Measurements from ENCODE around the gene RPS6KA2.

The RPS6KA2 gene

GRCh38 chr6:166381733-166382499, 245.1 kb downstream of the RPS6KA2 start:
- H3K4me3 ChIP-seq (replicated peaks; ENCODE audit: insufficient read depth, low read length): peak overlapping the region; percentile 95
- TF ChIP-seq, protein P1, sequence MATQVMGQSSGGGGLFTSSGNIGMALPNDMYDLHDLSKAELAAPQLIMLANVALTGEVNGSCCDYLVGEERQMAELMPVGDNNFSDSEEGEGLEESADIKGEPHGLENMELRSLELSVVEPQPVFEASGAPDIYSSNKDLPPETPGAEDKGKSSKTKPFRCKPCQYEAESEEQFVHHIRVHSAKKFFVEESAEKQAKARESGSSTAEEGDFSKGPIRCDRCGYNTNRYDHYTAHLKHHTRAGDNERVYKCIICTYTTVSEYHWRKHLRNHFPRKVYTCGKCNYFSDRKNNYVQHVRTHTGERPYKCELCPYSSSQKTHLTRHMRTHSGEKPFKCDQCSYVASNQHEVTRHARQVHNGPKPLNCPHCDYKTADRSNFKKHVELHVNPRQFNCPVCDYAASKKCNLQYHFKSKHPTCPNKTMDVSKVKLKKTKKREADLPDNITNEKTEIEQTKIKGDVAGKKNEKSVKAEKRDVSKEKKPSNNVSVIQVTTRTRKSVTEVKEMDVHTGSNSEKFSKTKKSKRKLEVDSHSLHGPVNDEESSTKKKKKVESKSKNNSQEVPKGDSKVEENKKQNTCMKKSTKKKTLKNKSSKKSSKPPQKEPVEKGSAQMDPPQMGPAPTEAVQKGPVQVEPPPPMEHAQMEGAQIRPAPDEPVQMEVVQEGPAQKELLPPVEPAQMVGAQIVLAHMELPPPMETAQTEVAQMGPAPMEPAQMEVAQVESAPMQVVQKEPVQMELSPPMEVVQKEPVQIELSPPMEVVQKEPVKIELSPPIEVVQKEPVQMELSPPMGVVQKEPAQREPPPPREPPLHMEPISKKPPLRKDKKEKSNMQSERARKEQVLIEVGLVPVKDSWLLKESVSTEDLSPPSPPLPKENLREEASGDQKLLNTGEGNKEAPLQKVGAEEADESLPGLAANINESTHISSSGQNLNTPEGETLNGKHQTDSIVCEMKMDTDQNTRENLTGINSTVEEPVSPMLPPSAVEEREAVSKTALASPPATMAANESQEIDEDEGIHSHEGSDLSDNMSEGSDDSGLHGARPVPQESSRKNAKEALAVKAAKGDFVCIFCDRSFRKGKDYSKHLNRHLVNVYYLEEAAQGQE (IDR thresholded peaks at IDR 0.05; ENCODE audit: insufficient replicate concordance, low read depth): no peak
- TF ChIP-seq GABPA (IDR thresholded peaks at IDR 0.05; ENCODE audit: low read depth) (no peak), SPI1 (IDR thresholded peaks at IDR 0.05; ENCODE audit: borderline replicate concordance, low read depth) (peak; percentile 27; the same call in 1 of the 2 replicates), POLR2AphosphoS5 (IDR thresholded peaks at IDR 0.05; ENCODE audit: low read depth) (peak; percentile 58)
- TF ChIP-seq, protein P2, sequence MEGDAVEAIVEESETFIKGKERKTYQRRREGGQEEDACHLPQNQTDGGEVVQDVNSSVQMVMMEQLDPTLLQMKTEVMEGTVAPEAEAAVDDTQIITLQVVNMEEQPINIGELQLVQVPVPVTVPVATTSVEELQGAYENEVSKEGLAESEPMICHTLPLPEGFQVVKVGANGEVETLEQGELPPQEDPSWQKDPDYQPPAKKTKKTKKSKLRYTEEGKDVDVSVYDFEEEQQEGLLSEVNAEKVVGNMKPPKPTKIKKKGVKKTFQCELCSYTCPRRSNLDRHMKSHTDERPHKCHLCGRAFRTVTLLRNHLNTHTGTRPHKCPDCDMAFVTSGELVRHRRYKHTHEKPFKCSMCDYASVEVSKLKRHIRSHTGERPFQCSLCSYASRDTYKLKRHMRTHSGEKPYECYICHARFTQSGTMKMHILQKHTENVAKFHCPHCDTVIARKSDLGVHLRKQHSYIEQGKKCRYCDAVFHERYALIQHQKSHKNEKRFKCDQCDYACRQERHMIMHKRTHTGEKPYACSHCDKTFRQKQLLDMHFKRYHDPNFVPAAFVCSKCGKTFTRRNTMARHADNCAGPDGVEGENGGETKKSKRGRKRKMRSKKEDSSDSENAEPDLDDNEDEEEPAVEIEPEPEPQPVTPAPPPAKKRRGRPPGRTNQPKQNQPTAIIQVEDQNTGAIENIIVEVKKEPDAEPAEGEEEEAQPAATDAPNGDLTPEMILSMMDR (IDR thresholded peaks at IDR 0.05; ENCODE audit: insufficient read depth, low read length): peak; percentile 75
- no peaks in the 10 kb centered on the region for H3K27me3 ChIP-seq (ENCODE audit: insufficient read depth, poor library complexity, severe bottlenecking)
- H3K27ac ChIP-seq (replicated peaks): peak overlapping the region; percentile 76
- peak; percentile 32 to 76 for DNase-seq (ENCODE audit: low read depth in 1 of 2, low spot score in 1 of 2)

DNA sequence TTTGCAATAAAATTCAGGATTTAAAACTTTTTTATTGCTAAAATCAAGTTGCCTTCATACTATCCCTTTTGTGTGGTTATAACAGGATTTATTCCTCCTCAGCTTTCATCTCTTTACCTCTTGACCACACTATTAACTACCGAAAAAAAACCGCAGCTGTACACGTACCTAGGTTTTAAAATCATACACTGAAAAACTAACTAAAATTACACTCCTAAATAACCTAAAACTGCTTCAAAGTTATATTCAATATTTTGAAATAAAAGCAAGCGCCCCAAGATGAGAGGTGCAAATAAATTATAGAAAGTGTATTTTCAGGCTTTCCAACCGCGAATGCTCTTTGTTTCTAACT, 245.7 kb downstream of the RPS6KA2 start:
- no peak for DNase-seq (ENCODE audit: low read depth in 1 of 2, low spot score in 1 of 2)
- Histone ChIP-seq H3K4me3 (replicated peaks; ENCODE audit: insufficient read depth, low read length) (peak overlapping the region; percentile 95), H3K27ac (replicated peaks) (peak overlapping the region; percentile 76), H3K27me3 (ENCODE audit: insufficient read depth, poor library complexity, severe bottlenecking) (no peaks in the 10 kb centered on the region)
- TF ChIP-seq SPI1 (IDR thresholded peaks at IDR 0.05; ENCODE audit: borderline replicate concordance, low read depth) (no peak), POLR2AphosphoS5 (IDR thresholded peaks at IDR 0.05; ENCODE audit: low read depth) (no peak), GABPA (IDR thresholded peaks at IDR 0.05; ENCODE audit: low read depth) (no peak)
- TF ChIP-seq, protein P2 (IDR thresholded peaks at IDR 0.05; ENCODE audit: insufficient read depth, low read length): no peak
- TF ChIP-seq, protein P1 (IDR thresholded peaks at IDR 0.05; ENCODE audit: insufficient replicate concordance, low read depth): no peak

DNA sequence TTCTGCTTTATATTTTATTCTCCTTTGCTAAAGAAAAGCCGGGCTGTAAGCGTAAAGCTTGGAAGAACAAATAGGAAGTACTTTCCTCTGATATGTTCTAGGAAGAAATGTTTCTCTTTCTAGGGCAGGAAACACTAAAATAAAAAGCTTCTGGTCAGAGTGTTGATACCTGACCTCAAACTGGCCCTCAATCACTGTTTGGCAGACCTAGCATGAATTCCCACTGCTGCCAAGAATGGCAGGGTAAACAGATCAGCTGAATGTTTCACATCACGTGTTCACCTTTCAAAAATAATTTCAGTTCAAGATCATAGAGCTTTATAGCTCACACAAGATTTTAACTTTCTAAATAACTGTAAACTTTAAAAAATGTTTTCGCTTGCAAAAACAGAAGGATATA, 247.3 kb downstream of the RPS6KA2 start:
- Histone ChIP-seq H3K27ac (replicated peaks) (no peak overlapping the region), H3K4me3 (replicated peaks; ENCODE audit: insufficient read depth, low read length) (no peak overlapping the region), H3K27me3 (ENCODE audit: insufficient read depth, poor library complexity, severe bottlenecking) (no peaks in the 10 kb centered on the region)
- DNase-seq (ENCODE audit: low read depth in 1 of 2, low spot score in 1 of 2): no peak
- TF ChIP-seq, protein P1 (IDR thresholded peaks at IDR 0.05; ENCODE audit: insufficient replicate concordance, low read depth): no peak
- no peak for TF ChIP-seq SPI1 (IDR thresholded peaks at IDR 0.05; ENCODE audit: borderline replicate concordance, low read depth)
- TF ChIP-seq POLR2AphosphoS5 (IDR thresholded peaks at IDR 0.05; ENCODE audit: low read depth): no peak
- no peak for TF ChIP-seq GABPA (IDR thresholded peaks at IDR 0.05; ENCODE audit: low read depth)
- TF ChIP-seq, protein P2 (IDR thresholded peaks at IDR 0.05; ENCODE audit: insufficient read depth, low read length): no peak

Measured in HL-60 (cell line).